Astrocyte (in vitro differentiated cells and primary cell): Measurements from ENCODE around the gene GMFB. TPM values are rescaled to one million over a fixed set of nuclear protein-coding genes. Genes with fewer than 3 reads are reported as not detected.

Experiments used
- DNase-seq: peaks from one replicate; pipeline ENCODE4 v3.0.0-alpha.2; 2010; ENCODE audit warnings: low read depth
- FAIRE-seq: peaks from 2 replicates; lab custom pipeline; 2011; peaks lifted over from hg19 to GRCh38; lab: Jason Lieb, UNC
- H2AFZ ChIP-seq: 2 replicates; pipeline ENCODE4 v1.6.0; 2012; ENCODE audit warnings: low read depth, low read length, inconsistent platforms
- H3K27ac ChIP-seq: 2 replicates; pipeline ENCODE4 v1.5.1; 2011; ENCODE audit warnings: low read depth, low read length, inconsistent platforms
- H3K27me3 ChIP-seq: 2 replicates; pipeline ENCODE4 v1.6.0; 2011; ENCODE audit warnings: low read length, inconsistent platforms; ENCODE audit not compliant: insufficient read depth
- H3K36me3 ChIP-seq: 2 replicates; pipeline ENCODE4 v1.5.1; 2011; ENCODE audit warnings: low read length, inconsistent platforms; ENCODE audit not compliant: insufficient read depth
- H3K4me1 ChIP-seq: 2 replicates; pipeline ENCODE4 v1.5.1; 2011; ENCODE audit warnings: low read length, inconsistent platforms; ENCODE audit not compliant: insufficient read depth
- H3K4me2 ChIP-seq: 2 replicates; pipeline ENCODE4 v1.6.0; 2012; ENCODE audit warnings: low read length, inconsistent platforms
- H3K4me3 ChIP-seq: 2 replicates; pipeline ENCODE4 v1.5.1; 2011; ENCODE audit warnings: low read depth, mild to moderate bottlenecking, low read length, inconsistent platforms; ENCODE audit not compliant: insufficient read depth
- H3K79me2 ChIP-seq: 2 replicates; pipeline ENCODE4 v1.6.0; 2012; ENCODE audit warnings: mild to moderate bottlenecking, low read length, inconsistent platforms; ENCODE audit not compliant: insufficient read depth
- H3K9ac ChIP-seq: 2 replicates; pipeline ENCODE4 v1.6.0; 2012; ENCODE audit warnings: mild to moderate bottlenecking, low read length, inconsistent platforms
- H3K9me3 ChIP-seq: 2 replicates; pipeline ENCODE4 v1.5.1; 2012; ENCODE audit warnings: low read depth, mild to moderate bottlenecking, low read length, inconsistent platforms; ENCODE audit not compliant: insufficient read depth
- H4K20me1 ChIP-seq: 2 replicates; pipeline ENCODE4 v1.6.0; 2012; ENCODE audit warnings: low read length, inconsistent platforms; ENCODE audit not compliant: insufficient read depth
- H3K27ac Mint-ChIP-seq: one replicate; pipeline ENCODE4 v1.8.0; 2021; ENCODE audit warnings: mild to moderate bottlenecking, mixed read lengths; ENCODE audit not compliant: unreplicated experiment
- H3K27me3 Mint-ChIP-seq: one replicate; pipeline ENCODE4 v1.8.0; 2021; ENCODE audit warnings: low read depth, mixed read lengths; ENCODE audit not compliant: unreplicated experiment
- H3K36me3 Mint-ChIP-seq: one replicate; pipeline ENCODE4 v1.8.0; 2021; ENCODE audit warnings: low read depth, mixed read lengths; ENCODE audit not compliant: unreplicated experiment
- H3K4me1 Mint-ChIP-seq: one replicate; pipeline ENCODE4 v1.8.0; 2021; ENCODE audit warnings: low read depth, mixed read lengths; ENCODE audit not compliant: unreplicated experiment
- H3K4me3 Mint-ChIP-seq: one replicate; pipeline ENCODE4 v1.8.0; 2021; ENCODE audit warnings: mild to moderate bottlenecking, moderate library complexity, mixed read lengths; ENCODE audit not compliant: unreplicated experiment
- H3K9me3 Mint-ChIP-seq: one replicate; pipeline ENCODE4 v1.8.0; 2021; ENCODE audit warnings: mild to moderate bottlenecking, mixed read lengths; ENCODE audit not compliant: unreplicated experiment
- CTCF ChIP-seq: IDR thresholded peaks from 2 replicates; pipeline ENCODE4 v1.5.1; 2011; ENCODE audit warnings: low read depth, mild to moderate bottlenecking, inconsistent platforms, low read length, moderate library complexity; ENCODE audit not compliant: insufficient read depth
- EZH2 ChIP-seq: IDR thresholded peaks from 2 replicates; pipeline ENCODE4 v1.6.1; 2012; ENCODE audit warnings: mild to moderate bottlenecking, low read length, inconsistent platforms; ENCODE audit not compliant: insufficient read depth
- total RNA-seq: library from RNA; stranded (reverse); gene quantifications from 2 replicates; pipeline ENCODE4 v1.2.1, GENCODE V29; 2021

Gene GMFB
- total RNA-seq, 1 donor from 2014 or later = 73.4 TPM

DNA sequence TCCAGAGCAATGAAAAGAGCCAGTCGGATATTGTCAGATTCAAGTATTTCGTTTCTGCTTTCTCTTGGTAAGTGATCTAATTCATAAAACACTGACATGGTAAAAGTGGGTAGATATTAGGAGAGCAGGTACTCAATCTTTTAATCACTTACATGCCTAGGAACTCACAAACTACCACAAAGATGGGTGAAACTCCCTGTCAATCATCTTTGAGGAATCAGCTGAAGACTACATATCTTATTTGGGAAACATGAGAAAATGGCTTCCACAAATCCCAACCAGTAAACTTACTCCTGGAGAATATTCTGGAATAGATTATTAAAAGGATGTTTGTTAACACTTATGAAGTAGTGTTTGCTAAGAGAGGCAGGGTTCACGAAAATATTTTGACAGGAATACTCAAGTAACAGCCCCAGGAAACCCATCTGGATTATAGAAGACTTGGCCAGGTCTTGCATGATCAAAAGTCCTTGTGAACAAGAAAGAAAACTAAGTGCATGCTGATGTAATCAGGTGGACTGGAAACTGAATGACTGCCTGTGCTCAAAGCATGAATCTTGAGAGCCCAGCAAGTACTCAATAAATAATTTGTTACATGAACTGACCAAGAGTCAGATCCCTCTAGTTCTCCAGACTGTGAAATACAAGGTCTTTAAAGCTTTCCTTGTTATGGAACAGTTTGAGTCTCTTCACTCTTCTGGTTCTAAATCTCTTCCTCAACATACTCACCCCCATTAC, 63.1 kb downstream of the GMFB start:
- Mint-ChIP-seq H3K9me3 (no peaks in the 10 kb centered on the region), H3K27me3 (no peaks in the 10 kb centered on the region), H3K36me3 (peaks cover 8% of the 10 kb centered on the region), H3K4me3 (no peak overlapping the region), H3K27ac (no peak overlapping the region), H3K4me1 (no peaks in the 10 kb centered on the region)
- Histone ChIP-seq H3K27me3 (no peaks in the 10 kb centered on the region), H3K27ac (no peak overlapping the region), H3K79me2 (peaks cover 10% of the 10 kb centered on the region), H3K36me3 (peaks cover 41% of the 10 kb centered on the region), H3K9me3 (no peaks in the 10 kb centered on the region), H2AFZ (no peak overlapping the region), H3K4me1 (no peaks in the 10 kb centered on the region), H3K9ac (no peak overlapping the region), H3K4me2 (no peak overlapping the region), H3K4me3 (no peak overlapping the region), H4K20me1 (peaks cover 17% of the 10 kb centered on the region)
- FAIRE-seq = no peak
- DNase-seq = no peak
- no peak for TF ChIP-seq EZH2
- TF ChIP-seq CTCF = no peak

DNA sequence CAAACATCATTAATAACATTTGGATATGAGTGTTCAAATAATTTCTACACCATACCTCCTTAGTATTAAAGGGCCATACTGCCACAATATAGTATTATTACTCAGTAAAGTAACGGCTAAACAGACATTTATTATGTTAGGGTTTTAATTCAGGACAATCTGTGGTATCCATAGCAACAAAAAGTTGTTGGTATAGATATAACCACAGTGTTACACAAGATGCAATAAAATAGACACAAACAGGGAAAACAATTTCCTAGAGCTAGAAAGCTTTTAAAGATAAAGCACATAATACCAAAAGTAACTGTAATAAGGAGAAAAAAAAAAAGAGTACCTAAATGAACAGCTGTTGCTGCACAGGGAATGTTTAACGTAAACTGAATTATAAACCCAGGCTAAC, 63.7 kb downstream of the GMFB start:
- peaks cover 2% of the 10 kb centered on the region for H3K4me1 Mint-ChIP-seq
- peaks cover 7% of the 10 kb centered on the region for H3K36me3 Mint-ChIP-seq
- H3K9ac ChIP-seq = no peak overlapping the region
- peaks cover 37% of the 10 kb centered on the region for H3K36me3 ChIP-seq
- no peaks in the 10 kb centered on the region for H3K9me3 ChIP-seq
- H3K4me1 ChIP-seq = no peaks in the 10 kb centered on the region
- H3K27ac ChIP-seq = no peak overlapping the region
- DNase-seq (no peak), FAIRE-seq (no peak)
- H3K27me3 Mint-ChIP-seq = no peaks in the 10 kb centered on the region
- no peak overlapping the region for H3K4me3 Mint-ChIP-seq
- H3K4me2 ChIP-seq = no peak overlapping the region
- no peak overlapping the region for H3K27ac Mint-ChIP-seq
- peaks cover 11% of the 10 kb centered on the region for H4K20me1 ChIP-seq
- no peak overlapping the region for H2AFZ ChIP-seq
- H3K27me3 ChIP-seq = no peaks in the 10 kb centered on the region
- TF ChIP-seq CTCF (no peak), EZH2 (no peak)
- H3K4me3 ChIP-seq = no peak overlapping the region
- peaks cover 3% of the 10 kb centered on the region for H3K79me2 ChIP-seq
- no peaks in the 10 kb centered on the region for H3K9me3 Mint-ChIP-seq

Other genes starting within 250 kb of the GMFB start
- 1.6 and 2.4 TPM in 2 replicates for gene CDKN3, start 92.0 kb downstream of the GMFB start, total RNA-seq
- 148 and 156 TPM in 2 replicates for gene CNIH1, start 47.6 kb downstream of the GMFB start, total RNA-seq
- gene CGRRF1, start 20.9 kb upstream of the GMFB start, total RNA-seq = 16.6 and 18.7 TPM in 2 replicates
- 68.2 and 69.0 TPM in 2 replicates for gene SAMD4A, start 78.1 kb upstream of the GMFB start, total RNA-seq